ENCODE data around the gene DACH1.

DACH1 gene

GRCh38 chr13:71866335-71867130 is 471 bp downstream of the DACH1 start:
- Histone ChIP-seq H4K20me1 (peaks cover 22% of the 10 kb centered on the region), H3K27ac (no peak overlapping the region), H3K9ac (peak overlapping the region; percentile 45; the same call in 1 of the 2 replicates), H3K4me1 (peaks cover 12% of the 10 kb centered on the region), H3K9me3 (peaks cover 12% of the 10 kb centered on the region), H3K36me3 (no peaks in the 10 kb centered on the region), H3K4me3 (peak overlapping the region; percentile 71), H3K4me2 (peak overlapping the region; percentile 87), H3K27me3 (peaks cover 83% of the 10 kb centered on the region)
- no peak for TF ChIP-seq Cebpa-rat (IDR thresholded peaks at IDR 0.05)

- Histone ChIP-seq H3K4me2 (peak overlapping the region; percentile 87), H4K20me1 (peaks cover 22% of the 10 kb centered on the region)
Measured at GRCh38 chr13:71865874-71866334, 1.1 kb downstream of the DACH1 start.

GRCh38 chr13:71864986-71865873 is 1.8 kb downstream of the DACH1 start:
- Histone ChIP-seq H3K4me2 (peak overlapping the region; percentile 87), H3K9me3 (peaks cover 12% of the 10 kb centered on the region), H4K20me1 (peaks cover 22% of the 10 kb centered on the region), H3K9ac (no peak overlapping the region), H3K27ac (no peak overlapping the region), H3K36me3 (no peaks in the 10 kb centered on the region), H3K4me1 (peaks cover 12% of the 10 kb centered on the region), H3K27me3 (peaks cover 79% of the 10 kb centered on the region), H3K4me3 (peak overlapping the region; percentile 71)
- no peak for TF ChIP-seq Cebpa-rat (IDR thresholded peaks at IDR 0.05)

More at GRCh38 chr13:71865874-71866334, 1.1 kb downstream of the DACH1 start:
- H3K27me3 ChIP-seq, result peaks cover 83% of the 10 kb centered on the region
- H3K36me3 ChIP-seq, result no peaks in the 10 kb centered on the region
- H3K9ac ChIP-seq, result no peak overlapping the region
- H3K9me3 ChIP-seq, result peaks cover 12% of the 10 kb centered on the region
- H3K4me3 ChIP-seq, result peak overlapping the region; percentile 71
- H3K4me1 ChIP-seq, result peaks cover 12% of the 10 kb centered on the region
- no peak overlapping the region for H3K27ac ChIP-seq
- no peak for TF ChIP-seq Cebpa-rat (IDR thresholded peaks at IDR 0.05)

- H4K20me1 ChIP-seq, result peaks cover 22% of the 10 kb centered on the region
- H3K9me3 ChIP-seq, result peaks cover 12% of the 10 kb centered on the region
- TF ChIP-seq Cebpa-rat (IDR thresholded peaks at IDR 0.05), result no peak
- peaks cover 12% of the 10 kb centered on the region for H3K4me1 ChIP-seq
- H3K4me3 ChIP-seq, result peak overlapping the region; percentile 71; the same call in 1 of the 2 replicates
- H3K9ac ChIP-seq, result no peak overlapping the region
- H3K27me3 ChIP-seq, result peaks cover 71% of the 10 kb centered on the region
- no peak overlapping the region for H3K27ac ChIP-seq
- H3K4me2 ChIP-seq, result peak overlapping the region; percentile 87
- H3K36me3 ChIP-seq, result no peaks in the 10 kb centered on the region
Measured at GRCh38 chr13:71864094-71864985, 2.7 kb downstream of the DACH1 start.

- Histone ChIP-seq H3K36me3 (no peaks in the 10 kb centered on the region), H3K4me1 (peaks cover 12% of the 10 kb centered on the region), H4K20me1 (peaks cover 22% of the 10 kb centered on the region), H3K9me3 (peaks cover 12% of the 10 kb centered on the region), H3K27me3 (peaks cover 63% of the 10 kb centered on the region), H3K9ac (no peak overlapping the region), H3K4me3 (no peak overlapping the region), H3K4me2 (no peak overlapping the region), H3K27ac (no peak overlapping the region)
- no peak for TF ChIP-seq Cebpa-rat (IDR thresholded peaks at IDR 0.05)
Measured at GRCh38 chr13:71863254-71863865, 3.6 kb downstream of the DACH1 start.

- H3K4me1 ChIP-seq, result peaks cover 12% of the 10 kb centered on the region
- H3K27ac ChIP-seq, result no peak overlapping the region
- H4K20me1 ChIP-seq, result peaks cover 22% of the 10 kb centered on the region
- no peaks in the 10 kb centered on the region for H3K36me3 ChIP-seq
- no peak overlapping the region for H3K4me2 ChIP-seq
- peaks cover 12% of the 10 kb centered on the region for H3K9me3 ChIP-seq
- TF ChIP-seq Cebpa-rat (IDR thresholded peaks at IDR 0.05), result no peak
- H3K9ac ChIP-seq, result no peak overlapping the region
- peaks cover 54% of the 10 kb centered on the region for H3K27me3 ChIP-seq
- H3K4me3 ChIP-seq, result no peak overlapping the region
Measured at GRCh38 chr13:71862459-71862943, 4.5 kb downstream of the DACH1 start.

- Histone ChIP-seq H3K36me3 (no peaks in the 10 kb centered on the region), H4K20me1 (peaks cover 22% of the 10 kb centered on the region), H3K27me3 (peaks cover 48% of the 10 kb centered on the region), H3K4me1 (peaks cover 12% of the 10 kb centered on the region), H3K4me3 (no peak overlapping the region), H3K9ac (no peak overlapping the region), H3K9me3 (peaks cover 12% of the 10 kb centered on the region), H3K27ac (no peak overlapping the region), H3K4me2 (no peak overlapping the region)
- TF ChIP-seq Cebpa-rat (IDR thresholded peaks at IDR 0.05), result no peak
Measured at GRCh38 chr13:71861769-71862458, 5.1 kb downstream of the DACH1 start.

GRCh38 chr13:71860547-71861138 is 6.4 kb downstream of the DACH1 start:
- no peak for TF ChIP-seq Cebpa-rat (IDR thresholded peaks at IDR 0.05)
- H4K20me1 ChIP-seq, result peaks cover 18% of the 10 kb centered on the region
- no peaks in the 10 kb centered on the region for H3K36me3 ChIP-seq
- no peak overlapping the region for H3K27ac ChIP-seq
- H3K9me3 ChIP-seq, result peaks cover 12% of the 10 kb centered on the region
- no peak overlapping the region for H3K4me2 ChIP-seq
- no peak overlapping the region for H3K9ac ChIP-seq
- peaks cover 37% of the 10 kb centered on the region for H3K27me3 ChIP-seq
- H3K4me3 ChIP-seq, result no peak overlapping the region
- peaks cover 7% of the 10 kb centered on the region for H3K4me1 ChIP-seq
